Suppressor macrophage treated with lipopolysaccharide for 1 hour (primary cell): Measurements from ENCODE around the gene SLC37A1.

Source experiments
- DNase-seq, 3 donors: peaks; one replicate each; pipeline ENCODE4 v3.0.0-alpha.2; 2020 to 2022

SLC37A1 gene

GRCh38 chr21:42580076-42580792, 66.6 kb downstream of the SLC37A1 start:
- DNase-seq = no peak

GRCh38 chr21:42580793-42581321, 67.2 kb downstream of the SLC37A1 start:
- no peak for DNase-seq

- no peak for DNase-seq
These were observed 67.8 kb downstream of the SLC37A1 start for GRCh38 chr21:42581336-42581992.

- no peak for DNase-seq
These were observed 68.5 kb downstream of the SLC37A1 start for GRCh38 chr21:42581993-42582786.

- no peak for DNase-seq
These were observed 69.3 kb downstream of the SLC37A1 start for GRCh38 chr21:42582787-42583476.

GRCh38 chr21:42583477-42584295, 70.0 kb downstream of the SLC37A1 start:
- no peak for DNase-seq

- DNase-seq = no peak
These were observed 70.6 kb downstream of the SLC37A1 start for GRCh38 chr21:42584296-42584641.

- DNase-seq = no peak
These were observed 72.2 kb downstream of the SLC37A1 start for GRCh38 chr21:42585881-42586280.

GRCh38 chr21:42586406-42586805, 72.8 kb downstream of the SLC37A1 start:
- no peak for DNase-seq

- DNase-seq = no peak
These were observed 73.4 kb downstream of the SLC37A1 start for GRCh38 chr21:42587036-42587435.

GRCh38 chr21:42590431-42591131, 76.9 kb downstream of the SLC37A1 start:
- DNase-seq = no peak

- no peak for DNase-seq
These were observed 77.7 kb downstream of the SLC37A1 start for GRCh38 chr21:42591170-42591869.

- DNase-seq = no peak
These were observed 78.6 kb downstream of the SLC37A1 start for GRCh38 chr21:42592156-42592820.

- DNase-seq = peak; percentile 63 to 85 (median 74)
These were observed 79.6 kb downstream of the SLC37A1 start for GRCh38 chr21:42593007-42593814.

GRCh38 chr21:42594616-42595282, 81.1 kb downstream of the SLC37A1 start:
- DNase-seq = peak; percentile 23 to 34 (median 31)

- no peak for DNase-seq
These were observed 81.9 kb downstream of the SLC37A1 start for GRCh38 chr21:42595283-42596187.

- no peak for DNase-seq
These were observed 83.0 kb downstream of the SLC37A1 start for GRCh38 chr21:42596657-42597056.
